ENCODE measurements around the gene INKA2. TPM values are rescaled to one million over a fixed set of nuclear protein-coding genes. Genes with fewer than 3 reads are reported as not detected.

Gene INKA2
- total RNA-seq, 1 donor, result 4.3 TPM

DNA sequence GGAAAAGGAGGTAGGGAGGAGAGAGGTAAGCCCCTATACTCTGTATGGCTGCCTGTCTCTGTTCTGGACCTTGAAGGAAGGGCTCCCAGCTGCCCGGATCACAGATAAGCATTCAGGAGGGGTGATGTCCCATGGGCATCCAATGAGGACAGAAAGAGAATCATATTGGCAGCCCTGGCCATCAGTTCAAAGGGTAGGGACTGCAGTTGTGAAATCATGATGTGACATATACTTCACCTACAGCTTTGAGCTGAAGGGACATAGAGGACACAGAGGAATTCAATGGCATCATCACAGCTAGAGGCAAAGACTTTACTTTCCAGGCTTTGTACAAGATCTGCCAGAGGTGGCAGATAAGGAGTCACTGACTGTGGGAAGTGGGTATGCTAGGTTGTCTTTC, 38.1 kb upstream of the INKA2 start:
- no peak overlapping the region for H3K4me3 ChIP-seq (ENCODE audit: low read depth, low read length)
- no peak for TF ChIP-seq CTCF (IDR thresholded peaks at IDR 0.05; ENCODE audit: insufficient read depth, low read depth, low read length)
- DNase-seq (ENCODE audit: low read depth), result no peak

GRCh38 chr1:111776861-111777260, 37.7 kb upstream of the INKA2 start:
- DNase-seq (ENCODE audit: low read depth), result no peak
- no peak overlapping the region for H3K4me3 ChIP-seq (ENCODE audit: low read depth, low read length)
- no peak for TF ChIP-seq CTCF (IDR thresholded peaks at IDR 0.05; ENCODE audit: insufficient read depth, low read depth, low read length)

GRCh38 chr1:111776391-111776790, 37.2 kb upstream of the INKA2 start:
- TF ChIP-seq CTCF (IDR thresholded peaks at IDR 0.05; ENCODE audit: insufficient read depth, low read depth, low read length), result no peak
- no peak overlapping the region for H3K4me3 ChIP-seq (ENCODE audit: low read depth, low read length)
- no peak for DNase-seq (ENCODE audit: low read depth)

DNA sequence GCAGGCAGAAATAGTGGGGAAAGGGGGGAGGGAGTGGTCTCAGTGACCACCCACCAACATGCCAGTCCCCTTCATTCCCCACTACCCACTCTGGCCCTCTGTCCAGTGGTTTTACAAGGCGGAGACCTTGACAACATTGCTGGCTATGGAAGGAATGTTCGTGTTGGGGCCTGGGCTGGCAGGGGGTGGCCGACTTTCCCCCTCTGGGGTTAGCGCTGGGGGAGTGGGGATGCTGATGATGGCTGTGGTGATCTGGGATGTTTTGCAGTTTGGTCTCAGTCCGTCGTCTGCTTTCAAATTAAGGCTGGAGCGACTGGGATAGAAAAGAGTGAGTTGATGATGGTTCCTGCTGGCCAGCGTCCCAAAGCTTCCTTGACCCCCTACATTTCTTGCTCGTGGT, 36.8 kb upstream of the INKA2 start:
- H3K4me3 ChIP-seq (ENCODE audit: low read depth, low read length), result no peak overlapping the region
- no peak for DNase-seq (ENCODE audit: low read depth)
- TF ChIP-seq CTCF (IDR thresholded peaks at IDR 0.05; ENCODE audit: insufficient read depth, low read depth, low read length), result no peak

DNA sequence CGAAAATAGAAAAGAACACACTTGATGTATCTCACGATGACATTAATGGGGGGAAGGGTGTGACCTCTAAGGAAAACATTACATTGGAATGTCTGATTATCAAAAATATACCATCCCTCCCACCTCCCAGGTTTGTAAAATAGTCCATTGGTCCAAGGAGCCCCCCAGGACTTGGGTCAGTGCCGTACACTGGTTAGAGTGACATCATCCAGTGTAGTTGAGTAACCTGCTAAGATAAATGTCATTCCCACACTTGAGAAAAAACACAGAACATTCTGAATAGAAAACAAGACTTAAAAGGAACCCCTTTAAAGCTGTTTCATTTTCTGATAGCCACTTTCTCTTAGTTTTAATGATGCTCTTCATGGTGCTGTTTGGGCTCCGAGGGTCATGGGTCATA, 31.7 kb upstream of the INKA2 start:
- DNase-seq (ENCODE audit: low read depth), result peak; percentile 67
- no peak overlapping the region for H3K4me3 ChIP-seq (ENCODE audit: low read depth, low read length)
- no peak for TF ChIP-seq CTCF (IDR thresholded peaks at IDR 0.05; ENCODE audit: insufficient read depth, low read depth, low read length)

- no peak overlapping the region for H3K4me3 ChIP-seq (ENCODE audit: low read depth, low read length)
- peak; percentile 83 for TF ChIP-seq CTCF (IDR thresholded peaks at IDR 0.05; ENCODE audit: insufficient read depth, low read depth, low read length)
- DNase-seq (ENCODE audit: low read depth), result peak; percentile 86
These were observed 30.4 kb upstream of the INKA2 start for GRCh38 chr1:111769517-111770146.

GRCh38 chr1:111768625-111769024, 29.4 kb upstream of the INKA2 start:
- DNase-seq (ENCODE audit: low read depth), result no peak
- no peak for TF ChIP-seq CTCF (IDR thresholded peaks at IDR 0.05; ENCODE audit: insufficient read depth, low read depth, low read length)
- H3K4me3 ChIP-seq (ENCODE audit: low read depth, low read length), result no peak overlapping the region
